ENCODE measurements around the gene FCHSD2. TPM values are rescaled to one million over a fixed set of nuclear protein-coding genes. Genes with fewer than 3 reads are reported as not detected.

Gene FCHSD2
- total and polyA plus RNA-seq, 9 of the 15 experiments (the other 6 are each of a cell fraction or from before 2014, with no cell fraction given): 1.8 to 14.7 (median 6.4) TPM

- H3K27me3 ChIP-seq (ENCODE audit: control insufficient read depth in 2 of 2, insufficient read depth in 2 of 2, low read length in 2 of 2): no peaks in the 10 kb centered on the region
- FAIRE-seq: no peak
Measured at GRCh38 chr11:73170140-73170539, 28.0 kb upstream of the FCHSD2 start.

More at GRCh38 chr11:73170140-73170539, 28.0 kb upstream of the FCHSD2 start:
- peaks cover 4 to 8% of the 10 kb centered on the region in 2 experiments; a peak in 1 of 5 replicates for H3K4me1 ChIP-seq (replicated peaks in 1 of 2; ENCODE audit: control insufficient read depth in 2 of 2, insufficient read depth in 2 of 2, low read length in 2 of 2)
- POLR2A ChIA-PET: interaction anchor here (0.7 kb wide), 1 partner anchor 13 kb away, joined by 3 read pairs; no protein-coding TSS in a partner anchor
- no peak overlapping the region for H3K27ac ChIP-seq (ENCODE audit: extremely low read depth, low read depth, low read length)
- no peaks in the 10 kb centered on the region for H4K20me1 ChIP-seq (replicated peaks; ENCODE audit: control insufficient read depth, insufficient read depth, low read length)
- CTCF ChIA-PET (ENCODE audit: low intra/inter-chr PET ratio): interaction anchor here (0.7 kb wide), 1 partner anchor 181 kb away, joined by 3 read pairs; no protein-coding TSS in a partner anchor
- no peaks in the 10 kb centered on the region for H3K36me3 ChIP-seq (ENCODE audit: control insufficient read depth, insufficient read depth, low read length)
- H3K9me3 ChIP-seq (replicated peaks; ENCODE audit: control insufficient read depth, insufficient read depth, low read depth, low read length): no peaks in the 10 kb centered on the region
- ATAC-seq: peak; percentile 57; the same call in 2 of the 3 replicates
- BruUV-seq (replicated peaks): no TSS peak
- no peak overlapping the region for H2AFZ ChIP-seq (ENCODE audit: low read depth, low read length)
- no peak for TF ChIP-seq CREB5 (CRISPR knock-in tag; IDR thresholded peaks at IDR 0.05)
- TF ChIP-seq MLX (CRISPR knock-in tag; conservative IDR thresholded peaks at IDR 0.05): no peak
- TF ChIP-seq ZBTB49 (CRISPR knock-in tag; IDR thresholded peaks at IDR 0.05; ENCODE audit: borderline replicate concordance): no peak
- TF ChIP-seq ZFP30 (CRISPR knock-in tag; IDR thresholded peaks at IDR 0.05; ENCODE audit: borderline replicate concordance): no peak
- TF ChIP-seq MCM3 (IDR thresholded peaks at IDR 0.05): no peak
- TF ChIP-seq TEAD4 (IDR thresholded peaks at IDR 0.05; ENCODE audit: low read length): no peak
- TF ChIP-seq TEAD4 (CRISPR knock-in tag; IDR thresholded peaks at IDR 0.05; ENCODE audit: borderline replicate concordance): no peak
- TF ChIP-seq THRA (IDR thresholded peaks at IDR 0.05): no peak
- H3K79me2 ChIP-seq (ENCODE audit: control insufficient read depth, insufficient read depth, low read length): no peaks in the 10 kb centered on the region
- H3K9me1 ChIP-seq (ENCODE audit: control insufficient read depth, insufficient read depth, low read length): no peaks in the 10 kb centered on the region
- in situ Hi-C loops (cut with MboI) (no loop called here), intact Hi-C loops (cut with micrococcal nuclease) (loop anchor here (5.0 kb wide), 1 partner anchor 443 kb away; no protein-coding TSS in a partner anchor)
- H3K9ac ChIP-seq (ENCODE audit: insufficient read depth in 1 of 2, low read depth in 2 of 2, low read length in 2 of 2): no peak overlapping the region
- 16% methylated on average over 2 of the region's 2 CpGs for WGBS (ENCODE audit: insufficient coverage, low coverage, missing lambda C conversion rate)
- no peak overlapping the region for H3K4me3 ChIP-seq
- DNase-seq (ENCODE audit: extremely low read depth in 1 of 4, low spot score in 3 of 4): no peak
- no peak overlapping the region for H3K4me2 ChIP-seq (ENCODE audit: insufficient read depth, low read length)

Measured in K562 (cell line).